ENCODE data around the gene ADISSP. TPM values are rescaled to one million over a fixed set of nuclear protein-coding genes. Genes with fewer than 3 reads are reported as not detected.
A peak's percentile ranks its signal among the peaks of the same experiment; 100 is the strongest.

Gene ADISSP
- total and polyA plus RNA-seq, 2 of the 13 experiments (the other 11 are each of a cell fraction or from before 2014, with no cell fraction given): 38.3 to 90.6 TPM

DNA sequence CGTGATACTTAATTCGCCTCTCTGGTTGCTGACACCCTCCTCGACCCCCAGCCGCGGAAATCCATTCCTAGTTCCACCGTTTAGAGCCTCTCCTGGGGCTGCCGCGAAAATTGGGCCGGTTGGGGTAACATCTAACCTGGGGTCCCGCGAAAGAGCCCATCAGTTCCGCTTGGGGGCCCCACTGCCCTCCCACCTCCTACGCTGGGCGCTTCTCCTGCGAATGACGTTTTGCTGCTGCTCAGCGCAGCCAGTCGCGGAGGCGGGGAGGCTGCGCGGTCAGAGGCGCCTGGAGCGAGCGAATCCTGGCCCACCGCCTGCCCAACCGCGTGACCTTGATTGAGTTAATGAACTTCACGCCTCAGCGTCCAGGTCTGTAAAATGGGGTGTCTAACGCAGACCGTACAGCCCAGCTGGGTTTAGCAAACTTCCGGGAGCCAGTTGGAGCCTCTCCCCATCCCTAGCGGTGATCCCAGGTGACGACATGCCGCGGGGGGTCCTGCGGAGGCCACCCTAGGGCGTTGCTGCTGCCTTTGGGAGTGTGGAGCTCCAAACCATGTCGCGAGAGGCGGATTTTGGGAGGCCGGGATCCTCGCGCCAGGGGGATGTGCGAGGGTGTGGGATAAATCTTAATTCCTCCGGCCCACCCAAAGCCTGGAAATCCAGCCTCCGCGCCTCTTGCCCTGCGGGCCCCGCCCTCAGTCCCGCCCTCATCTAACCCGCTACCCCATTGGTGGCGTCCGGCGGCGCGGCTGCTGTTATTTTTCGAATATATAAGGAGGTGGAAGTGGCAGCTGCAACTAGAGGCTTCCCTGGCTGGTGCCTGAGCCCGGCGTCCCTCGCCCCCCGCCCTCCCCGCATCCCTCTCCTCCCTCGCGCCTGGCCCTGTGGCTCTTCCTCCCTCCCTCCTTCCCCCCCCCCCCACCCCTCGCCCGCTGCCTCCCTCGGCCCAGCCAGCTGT, 28.2 kb upstream of the ADISSP start, which contains the start of gene CDC25B (continued):
- TF ChIP-seq SNAPC4 (CRISPR knock-in tag; IDR thresholded peaks at IDR 0.05) (0 out of 2 replicates have a peak, but pooled peaks have one; percentile 14), SIN3A (IDR thresholded peaks at IDR 0.05; ENCODE audit: borderline replicate concordance, low read depth, low read length) (peak; percentile 98), HNRNPL (IDR thresholded peaks at IDR 0.05; ENCODE audit: low read depth, low read length) (0 out of 2 replicates have a peak, but pooled peaks have one; percentile 38), MBD4 (IDR thresholded peaks at IDR 0.05; ENCODE audit: borderline replicate concordance, low read length) (no peak), ZNF746 (CRISPR knock-in tag; IDR thresholded peaks at IDR 0.05) (peak; percentile 44; the same call in 1 of the 2 replicates), ZKSCAN5 (CRISPR knock-in tag; IDR thresholded peaks at IDR 0.05) (no peak), POLR2AphosphoS2 (IDR thresholded peaks at IDR 0.05; ENCODE audit: low read depth, low read length) (no peak), MTF2 (CRISPR knock-in tag; IDR thresholded peaks at IDR 0.05; ENCODE audit: borderline replicate concordance) (no peak)
- TF ChIP-seq, protein P1, sequence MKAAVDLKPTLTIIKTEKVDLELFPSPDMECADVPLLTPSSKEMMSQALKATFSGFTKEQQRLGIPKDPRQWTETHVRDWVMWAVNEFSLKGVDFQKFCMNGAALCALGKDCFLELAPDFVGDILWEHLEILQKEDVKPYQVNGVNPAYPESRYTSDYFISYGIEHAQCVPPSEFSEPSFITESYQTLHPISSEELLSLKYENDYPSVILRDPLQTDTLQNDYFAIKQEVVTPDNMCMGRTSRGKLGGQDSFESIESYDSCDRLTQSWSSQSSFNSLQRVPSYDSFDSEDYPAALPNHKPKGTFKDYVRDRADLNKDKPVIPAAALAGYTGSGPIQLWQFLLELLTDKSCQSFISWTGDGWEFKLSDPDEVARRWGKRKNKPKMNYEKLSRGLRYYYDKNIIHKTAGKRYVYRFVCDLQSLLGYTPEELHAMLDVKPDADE (CRISPR knock-in tag; IDR thresholded peaks at IDR 0.05): no peak
- TF ChIP-seq, protein P2, sequence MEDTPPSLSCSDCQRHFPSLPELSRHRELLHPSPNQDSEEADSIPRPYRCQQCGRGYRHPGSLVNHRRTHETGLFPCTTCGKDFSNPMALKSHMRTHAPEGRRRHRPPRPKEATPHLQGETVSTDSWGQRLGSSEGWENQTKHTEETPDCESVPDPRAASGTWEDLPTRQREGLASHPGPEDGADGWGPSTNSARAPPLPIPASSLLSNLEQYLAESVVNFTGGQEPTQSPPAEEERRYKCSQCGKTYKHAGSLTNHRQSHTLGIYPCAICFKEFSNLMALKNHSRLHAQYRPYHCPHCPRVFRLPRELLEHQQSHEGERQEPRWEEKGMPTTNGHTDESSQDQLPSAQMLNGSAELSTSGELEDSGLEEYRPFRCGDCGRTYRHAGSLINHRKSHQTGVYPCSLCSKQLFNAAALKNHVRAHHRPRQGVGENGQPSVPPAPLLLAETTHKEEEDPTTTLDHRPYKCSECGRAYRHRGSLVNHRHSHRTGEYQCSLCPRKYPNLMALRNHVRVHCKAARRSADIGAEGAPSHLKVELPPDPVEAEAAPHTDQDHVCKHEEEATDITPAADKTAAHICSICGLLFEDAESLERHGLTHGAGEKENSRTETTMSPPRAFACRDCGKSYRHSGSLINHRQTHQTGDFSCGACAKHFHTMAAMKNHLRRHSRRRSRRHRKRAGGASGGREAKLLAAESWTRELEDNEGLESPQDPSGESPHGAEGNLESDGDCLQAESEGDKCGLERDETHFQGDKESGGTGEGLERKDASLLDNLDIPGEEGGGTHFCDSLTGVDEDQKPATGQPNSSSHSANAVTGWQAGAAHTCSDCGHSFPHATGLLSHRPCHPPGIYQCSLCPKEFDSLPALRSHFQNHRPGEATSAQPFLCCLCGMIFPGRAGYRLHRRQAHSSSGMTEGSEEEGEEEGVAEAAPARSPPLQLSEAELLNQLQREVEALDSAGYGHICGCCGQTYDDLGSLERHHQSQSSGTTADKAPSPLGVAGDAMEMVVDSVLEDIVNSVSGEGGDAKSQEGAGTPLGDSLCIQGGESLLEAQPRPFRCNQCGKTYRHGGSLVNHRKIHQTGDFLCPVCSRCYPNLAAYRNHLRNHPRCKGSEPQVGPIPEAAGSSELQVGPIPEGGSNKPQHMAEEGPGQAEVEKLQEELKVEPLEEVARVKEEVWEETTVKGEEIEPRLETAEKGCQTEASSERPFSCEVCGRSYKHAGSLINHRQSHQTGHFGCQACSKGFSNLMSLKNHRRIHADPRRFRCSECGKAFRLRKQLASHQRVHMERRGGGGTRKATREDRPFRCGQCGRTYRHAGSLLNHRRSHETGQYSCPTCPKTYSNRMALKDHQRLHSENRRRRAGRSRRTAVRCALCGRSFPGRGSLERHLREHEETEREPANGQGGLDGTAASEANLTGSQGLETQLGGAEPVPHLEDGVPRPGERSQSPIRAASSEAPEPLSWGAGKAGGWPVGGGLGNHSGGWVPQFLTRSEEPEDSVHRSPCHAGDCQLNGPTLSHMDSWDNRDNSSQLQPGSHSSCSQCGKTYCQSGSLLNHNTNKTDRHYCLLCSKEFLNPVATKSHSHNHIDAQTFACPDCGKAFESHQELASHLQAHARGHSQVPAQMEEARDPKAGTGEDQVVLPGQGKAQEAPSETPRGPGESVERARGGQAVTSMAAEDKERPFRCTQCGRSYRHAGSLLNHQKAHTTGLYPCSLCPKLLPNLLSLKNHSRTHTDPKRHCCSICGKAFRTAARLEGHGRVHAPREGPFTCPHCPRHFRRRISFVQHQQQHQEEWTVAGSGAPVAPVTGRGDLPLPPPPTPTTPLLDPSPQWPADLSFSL (CRISPR knock-in tag; IDR thresholded peaks at IDR 0.05): no peak
- TF ChIP-seq, protein P3, sequence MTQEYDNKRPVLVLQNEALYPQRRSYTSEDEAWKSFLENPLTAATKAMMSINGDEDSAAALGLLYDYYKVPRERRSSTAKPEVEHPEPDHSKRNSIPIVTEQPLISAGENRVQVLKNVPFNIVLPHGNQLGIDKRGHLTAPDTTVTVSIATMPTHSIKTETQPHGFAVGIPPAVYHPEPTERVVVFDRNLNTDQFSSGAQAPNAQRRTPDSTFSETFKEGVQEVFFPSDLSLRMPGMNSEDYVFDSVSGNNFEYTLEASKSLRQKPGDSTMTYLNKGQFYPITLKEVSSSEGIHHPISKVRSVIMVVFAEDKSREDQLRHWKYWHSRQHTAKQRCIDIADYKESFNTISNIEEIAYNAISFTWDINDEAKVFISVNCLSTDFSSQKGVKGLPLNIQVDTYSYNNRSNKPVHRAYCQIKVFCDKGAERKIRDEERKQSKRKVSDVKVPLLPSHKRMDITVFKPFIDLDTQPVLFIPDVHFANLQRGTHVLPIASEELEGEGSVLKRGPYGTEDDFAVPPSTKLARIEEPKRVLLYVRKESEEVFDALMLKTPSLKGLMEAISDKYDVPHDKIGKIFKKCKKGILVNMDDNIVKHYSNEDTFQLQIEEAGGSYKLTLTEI (CRISPR knock-in tag; conservative IDR thresholded peaks at IDR 0.05): no peak

Data from HepG2 (cell line).